ENCODE results near the gene ABCF2. TPM values are rescaled to one million over a fixed set of nuclear protein-coding genes. Genes with fewer than 3 reads are reported as not detected.

Gene ABCF2
- total RNA-seq, 1 donor from 2014 or later: 30.5 TPM

GRCh38 chr7:151252961-151253711, 26.1 kb upstream of the ABCF2 start:
- H3K27ac ChIP-seq (replicated peaks): peak overlapping the region; percentile 99
- intact Hi-C loops (cut with micrococcal nuclease): no loop called here
- no peaks in the 10 kb centered on the region for H3K9me3 ChIP-seq (replicated peaks)
- no peaks in the 10 kb centered on the region for H3K36me3 ChIP-seq
- DNase-seq: no peak
- H3K4me3 ChIP-seq: peak overlapping the region; percentile 84
- no peak for TF ChIP-seq CTCF (IDR thresholded peaks at IDR 0.05; ENCODE audit: borderline replicate concordance)
- peaks cover 64% of the 10 kb centered on the region for H3K4me1 ChIP-seq
- H3K27me3 ChIP-seq (ENCODE audit: low read depth): peaks cover 17% of the 10 kb centered on the region

GRCh38 chr7:151252561-151252835, 25.5 kb upstream of the ABCF2 start:
- Histone ChIP-seq H3K4me1 (peaks cover 70% of the 10 kb centered on the region), H3K27ac (replicated peaks) (peak overlapping the region; percentile 99), H3K4me3 (peak overlapping the region; percentile 84), H3K27me3 (ENCODE audit: low read depth) (peaks cover 17% of the 10 kb centered on the region), H3K9me3 (replicated peaks) (no peaks in the 10 kb centered on the region), H3K36me3 (no peaks in the 10 kb centered on the region)
- no peak for TF ChIP-seq CTCF (IDR thresholded peaks at IDR 0.05; ENCODE audit: borderline replicate concordance)
- DNase-seq: no peak
- intact Hi-C loops (cut with micrococcal nuclease): no loop called here

- H3K4me3 ChIP-seq: peak overlapping the region; percentile 84
- H3K9me3 ChIP-seq (replicated peaks): no peaks in the 10 kb centered on the region
- no peaks in the 10 kb centered on the region for H3K36me3 ChIP-seq
- H3K27me3 ChIP-seq (ENCODE audit: low read depth): peaks cover 19% of the 10 kb centered on the region
- intact Hi-C loops (cut with micrococcal nuclease): no loop called here
- peaks cover 76% of the 10 kb centered on the region for H3K4me1 ChIP-seq
- DNase-seq: peak; percentile 86
- TF ChIP-seq CTCF (IDR thresholded peaks at IDR 0.05; ENCODE audit: borderline replicate concordance): no peak
- H3K27ac ChIP-seq (replicated peaks): peak overlapping the region; percentile 99
Observed at GRCh38 chr7:151251689-151252560, 24.9 kb upstream of the ABCF2 start.

GRCh38 chr7:151251328-151251688, 24.3 kb upstream of the ABCF2 start:
- Histone ChIP-seq H3K9me3 (replicated peaks) (no peaks in the 10 kb centered on the region), H3K4me1 (peaks cover 82% of the 10 kb centered on the region)

More at GRCh38 chr7:151251328-151251688, 24.3 kb upstream of the ABCF2 start:
- Histone ChIP-seq H3K27ac (replicated peaks) (peak overlapping the region; percentile 99), H3K27me3 (ENCODE audit: low read depth) (peaks cover 26% of the 10 kb centered on the region), H3K4me3 (peak overlapping the region; percentile 84), H3K36me3 (no peaks in the 10 kb centered on the region)
- no peak for TF ChIP-seq CTCF (IDR thresholded peaks at IDR 0.05; ENCODE audit: borderline replicate concordance)
- intact Hi-C loops (cut with micrococcal nuclease): no loop called here
- peak; percentile 56 for DNase-seq

Measured in left ventricle myocardium inferior (tissue), 1 donor.